ENCODE measurements around the gene PAK6.

The PAK6 gene

GRCh38 chr15:40238532-40239403, at the start of gene PAK6:
PAK6 (plus strand) TSS chr15:40239063; CDS start chr15:40264786, 25,723 bp downstream.
- peak; percentile 25 for DNase-seq

- no peak for DNase-seq
Measured at GRCh38 chr15:40190591-40190990, 48.3 kb upstream of the PAK6 start.

- no peak for DNase-seq
Measured at GRCh38 chr15:40192942-40193341, 45.9 kb upstream of the PAK6 start.

GRCh38 chr15:40197434-40197833, 41.4 kb upstream of the PAK6 start:
- DNase-seq, result no peak

- no peak for DNase-seq
Measured at GRCh38 chr15:40198355-40199085, 40.3 kb upstream of the PAK6 start.

GRCh38 chr15:40204100-40204499, 34.8 kb upstream of the PAK6 start:
- DNase-seq, result no peak

GRCh38 chr15:40217166-40217824, 21.6 kb upstream of the PAK6 start:
- no peak for DNase-seq

GRCh38 chr15:40219801-40220200, 19.1 kb upstream of the PAK6 start:
- no peak for DNase-seq

GRCh38 chr15:40222131-40222530, 16.7 kb upstream of the PAK6 start:
- DNase-seq, result no peak

GRCh38 chr15:40226736-40227135, 12.1 kb upstream of the PAK6 start:
- DNase-seq, result no peak

GRCh38 chr15:40229316-40229715, 9.5 kb upstream of the PAK6 start:
- DNase-seq, result no peak

- DNase-seq, result no peak
Measured at GRCh38 chr15:40229956-40230355, 8.9 kb upstream of the PAK6 start.

GRCh38 chr15:40232625-40233070, 6.2 kb upstream of the PAK6 start:
- DNase-seq, result no peak

GRCh38 chr15:40233727-40234577, 4.9 kb upstream of the PAK6 start:
- DNase-seq, result no peak

GRCh38 chr15:40234783-40235182, 4.1 kb upstream of the PAK6 start:
- no peak for DNase-seq

- DNase-seq, result no peak
Measured at GRCh38 chr15:40235201-40235885, 3.5 kb upstream of the PAK6 start.

GRCh38 chr15:40239404-40239692, 485 bp downstream of the PAK6 start:
- no peak for DNase-seq

- DNase-seq, result no peak
Measured at GRCh38 chr15:40239693-40240618, 1.1 kb downstream of the PAK6 start.

- DNase-seq, result no peak
Measured at GRCh38 chr15:40240619-40241221, 1.9 kb downstream of the PAK6 start.

Data from NCI-H2107 (cell line).